ENCODE results near the gene MRPL21. TPM values are rescaled to one million over a fixed set of nuclear protein-coding genes. Genes with fewer than 3 reads are reported as not detected.

The MRPL21 gene
- total and polyA plus RNA-seq, 2 of the 13 experiments (the other 11 are each of a cell fraction or from before 2014, with no cell fraction given) = 61.5 to 100 TPM

GRCh38 chr11:68868221-68868835 lies 35.3 kb downstream of the MRPL21 start:
- H3K9me3 ChIP-seq (ENCODE audit: low read length) = peaks cover 9% of the 10 kb centered on the region
- peaks cover 34% of the 10 kb centered on the region for H3K4me1 ChIP-seq (ENCODE audit: insufficient read depth, low read length)
- 84% methylated on average over 18 of the region's 18 CpGs for WGBS (ENCODE audit: low lambda C conversion rate)
- no peak for ATAC-seq
- intact Hi-C loops (cut with micrococcal nuclease; ENCODE audit: unreplicated experiment) (no loop called here), in situ Hi-C loops (cut with HindIII; ENCODE audit: extremely low pct_ligation_motif_present, low pct_unique_long_range_greater_than_20kb) (no loop called here)
- H4K20me1 ChIP-seq (ENCODE audit: insufficient read depth, low read length) = no peaks in the 10 kb centered on the region
- DNase-seq (ENCODE audit: low spot score) = no peak
- H3K9ac ChIP-seq (ENCODE audit: insufficient read depth, low read depth, low read length) = no peak overlapping the region
- BruUV-seq (replicated peaks) = no TSS peak
- H3K79me2 ChIP-seq (ENCODE audit: insufficient read depth, low read length) = no peaks in the 10 kb centered on the region
- H3K4me2 ChIP-seq (ENCODE audit: low read depth, low read length) = no peak overlapping the region
- no peak for FAIRE-seq
- ChIA-PET CTCF (ENCODE audit: low intra/inter-chr PET ratio, low total read pairs) (interaction anchor here (2.2 kb wide), 1 partner anchor 42 kb away, joined by 10 read pairs; no protein-coding TSS in a partner anchor), POLR2A (interaction anchor here (0.7 kb wide), 1 partner anchor 23 kb away, joined by 3 read pairs; no protein-coding TSS in a partner anchor)
- no peak overlapping the region for H2AFZ ChIP-seq (ENCODE audit: low read length)
- H3K27me3 ChIP-seq (ENCODE audit: control insufficient read depth in 1 of 2, insufficient read depth in 2 of 2, low read length in 2 of 2) = peaks cover 2 to 30% of the 10 kb centered on the region in 2 experiments; a peak in 3 of 5 replicates
- H3K4me3 ChIP-seq (replicated peaks in 1 of 3; ENCODE audit: insufficient read depth in 1 of 3, low read depth in 2 of 3, low read length in 3 of 3) = no peak overlapping the region
- TF ChIP-seq FOXA3 (CRISPR knock-in tag; IDR thresholded peaks at IDR 0.05) (no peak), HIC2 (CRISPR knock-in tag; IDR thresholded peaks at IDR 0.05; ENCODE audit: low read depth) (no peak), PRMT3 (CRISPR knock-in tag; IDR thresholded peaks at IDR 0.05; ENCODE audit: borderline replicate concordance, low read depth) (no peak), POLR2A (IDR thresholded peaks at IDR 0.05; ENCODE audit: insufficient read depth in 1 of 2, low read depth in 2 of 2, low read length in 2 of 2) (no peak), HNRNPLL (IDR thresholded peaks at IDR 0.05; ENCODE audit: low read depth, low read length, poor library complexity, severe bottlenecking) (no peak), CSRNP1 (CRISPR knock-in tag; IDR thresholded peaks at IDR 0.05) (no peak), RXRA (CRISPR knock-in tag; IDR thresholded peaks at IDR 0.05) (no peak), NONO (IDR thresholded peaks at IDR 0.05) (no peak), NONO (CRISPR knock-in tag; conservative IDR thresholded peaks at IDR 0.05) (no peak), ZFP90 (CRISPR knock-in tag; IDR thresholded peaks at IDR 0.05; ENCODE audit: borderline replicate concordance) (no peak), MYNN (CRISPR knock-in tag; IDR thresholded peaks at IDR 0.05; ENCODE audit: low read depth) (no peak), TP53 (CRISPR knock-in tag; conservative IDR thresholded peaks at IDR 0.05) (no peak)
- no peak overlapping the region for H3K27ac ChIP-seq (ENCODE audit: extremely low read length, insufficient read depth, low read length)
- no peaks in the 10 kb centered on the region for H3K36me3 ChIP-seq (replicated peaks in 1 of 2; ENCODE audit: control insufficient read depth in 1 of 2, insufficient read depth in 2 of 2, low read length in 2 of 2)

Measured in HepG2 (cell line).